Activated CD4-positive, alpha-beta T cell treated with anti-CD3 and anti-CD28 coated beads, Interleukin-2, Interleukin-6, amounts not matched to agents 100 ng/mL and 50 ng/mL, durations not matched to agents 16 hours and 8 hours (primary cell): ENCODE measurements around the gene MB21D2.
"Not testable (repeated sequence)": the region's sequence is repeated elsewhere in the genome, so short reads cannot be mapped to it uniquely, and the experiment has no call there.

Source experiments
- DNase-seq: peaks from one replicate; pipeline ENCODE4 v3.0.0-alpha.2; 2020

MB21D2 gene

GRCh38 chr3:192858849-192859585 lies 58.6 kb downstream of the MB21D2 start:
- DNase-seq = no peak

GRCh38 chr3:192857260-192857661 lies 60.4 kb downstream of the MB21D2 start:
- DNase-seq = no peak

DNA sequence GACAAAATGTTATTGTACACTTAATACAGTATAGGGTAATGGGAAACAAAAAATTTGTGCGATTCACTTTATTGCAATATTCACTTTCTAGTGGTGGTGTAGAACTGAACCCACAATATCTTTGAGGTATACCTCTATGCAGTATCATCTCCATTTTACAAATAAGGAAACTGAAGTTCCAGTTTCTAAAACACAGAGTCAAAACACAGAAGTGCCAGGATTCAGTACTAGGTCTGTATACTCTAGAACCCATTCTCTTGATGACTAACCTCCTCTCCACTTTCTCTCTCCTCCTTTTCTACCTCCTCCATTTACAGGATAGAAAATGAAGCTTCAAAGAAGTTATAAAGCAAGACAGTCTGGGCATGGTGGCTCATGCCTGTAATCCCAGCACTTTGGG lies 62.2 kb downstream of the MB21D2 start:
- peak; percentile 41 for DNase-seq

DNA sequence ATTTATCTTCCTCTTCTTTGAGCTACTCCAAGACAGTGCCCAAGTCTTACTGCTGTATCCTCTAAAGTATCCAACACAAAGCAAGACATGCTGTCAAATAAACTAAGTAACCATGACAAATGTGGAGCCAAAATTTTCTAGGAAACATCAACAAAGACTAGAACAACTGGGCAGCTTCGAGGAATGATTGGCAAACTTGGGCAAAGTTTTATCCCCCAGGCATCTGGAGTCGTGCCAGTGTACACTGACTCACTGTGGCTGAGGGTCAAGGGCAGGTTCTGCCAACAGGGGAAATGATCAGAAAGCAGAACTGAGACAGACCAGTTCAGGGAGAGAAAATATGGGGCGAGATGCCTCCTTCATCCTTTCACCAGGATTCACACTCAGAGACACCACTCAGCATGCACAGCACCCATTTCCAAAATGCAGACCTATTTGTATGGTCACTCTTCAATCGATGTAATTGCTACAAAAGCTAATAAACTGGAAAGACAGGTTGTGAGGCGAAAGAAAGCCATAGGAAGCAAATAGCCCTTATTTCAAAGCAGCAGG lies 65.8 kb downstream of the MB21D2 start:
- DNase-seq = peak; percentile 29

DNA sequence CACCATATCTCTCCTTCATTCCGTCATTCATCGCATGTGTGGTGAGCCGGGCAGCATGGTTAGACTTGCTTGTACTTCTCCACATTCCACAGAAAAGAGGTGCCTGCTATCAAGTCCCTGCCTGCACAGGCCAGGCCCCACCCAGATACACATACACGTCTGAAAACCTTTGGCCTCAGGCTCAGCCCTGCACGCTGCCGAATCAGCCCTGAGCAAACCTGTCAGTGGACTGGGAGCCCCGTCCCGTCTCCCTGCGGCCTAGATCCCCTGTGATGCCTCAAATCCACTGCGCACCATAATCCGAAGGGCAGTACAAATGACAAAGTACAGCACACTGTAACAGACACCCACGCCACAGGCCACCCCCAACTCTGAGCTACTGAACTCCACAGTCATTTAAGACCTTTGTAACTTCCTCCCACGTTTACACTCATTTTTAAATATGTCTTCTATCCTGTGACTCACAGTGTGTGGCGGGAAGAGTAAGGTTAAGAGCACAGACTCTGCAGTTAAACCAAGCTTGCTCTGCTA lies 67.1 kb downstream of the MB21D2 start:
- peak; percentile 80 for DNase-seq

- DNase-seq = not testable (repeated sequence)
Observed at GRCh38 chr3:192849821-192850220, 67.8 kb downstream of the MB21D2 start.

DNA sequence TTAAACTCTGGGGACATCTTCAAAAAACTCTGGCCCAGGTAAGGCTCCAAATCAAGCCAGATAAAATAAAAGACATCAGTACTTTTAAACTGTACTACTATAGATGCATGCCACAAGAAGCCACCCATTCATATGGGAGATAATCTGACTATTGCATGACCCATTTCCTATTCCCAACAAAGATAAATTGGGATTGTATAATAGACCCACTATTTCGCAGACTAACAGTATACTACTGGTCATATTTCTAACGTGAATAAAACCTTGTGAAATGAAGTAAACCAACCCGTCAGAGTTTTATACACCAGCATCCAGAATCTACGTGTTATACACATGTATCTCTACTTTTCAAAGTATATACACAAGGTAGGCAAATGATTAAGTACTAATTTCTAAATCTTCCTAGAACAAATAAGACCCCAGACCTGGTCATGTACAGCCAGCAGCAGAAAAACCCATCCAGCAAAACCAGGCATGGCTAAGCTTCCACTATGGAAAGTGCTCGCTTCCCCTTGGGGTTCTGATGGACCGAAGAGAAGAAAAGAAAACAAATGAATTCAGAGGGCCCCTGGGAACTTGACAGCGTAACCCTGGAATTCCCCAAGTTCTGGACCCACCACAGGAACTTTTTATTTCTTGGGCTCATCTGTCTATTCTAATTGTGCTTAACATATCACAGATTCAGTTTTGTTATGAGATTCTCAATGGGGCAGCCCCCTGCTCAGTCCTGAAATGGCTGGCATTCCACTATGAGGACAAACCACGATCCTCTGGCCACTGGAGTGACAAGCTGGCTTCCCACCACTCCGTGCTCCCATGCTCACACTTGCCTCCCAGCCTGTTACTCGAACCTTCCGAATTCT lies 69.1 kb downstream of the MB21D2 start:
- DNase-seq = no peak

GRCh38 chr3:192847941-192848340 lies 69.7 kb downstream of the MB21D2 start:
- no peak for DNase-seq

DNA sequence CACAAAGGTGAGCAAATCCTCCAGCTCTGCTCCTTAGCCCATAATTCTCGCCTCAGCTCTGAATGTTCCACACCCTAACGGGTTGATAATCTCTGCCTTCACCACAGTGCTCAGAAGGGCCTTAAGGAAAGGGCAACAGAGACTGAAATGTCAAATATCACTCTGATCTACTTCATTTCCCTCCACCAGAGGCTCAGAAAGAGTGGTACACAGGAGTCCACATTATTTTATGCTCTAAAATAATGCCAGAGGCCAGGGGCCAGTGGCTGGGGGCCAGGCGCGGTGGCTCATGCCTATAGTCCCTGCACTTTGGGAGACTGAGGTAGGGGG lies 72.2 kb downstream of the MB21D2 start:
- no peak for DNase-seq

- no peak for DNase-seq
Observed at GRCh38 chr3:192844836-192845525, 72.7 kb downstream of the MB21D2 start.

- no peak for DNase-seq
Observed at GRCh38 chr3:192844486-192844765, 73.2 kb downstream of the MB21D2 start.

DNA sequence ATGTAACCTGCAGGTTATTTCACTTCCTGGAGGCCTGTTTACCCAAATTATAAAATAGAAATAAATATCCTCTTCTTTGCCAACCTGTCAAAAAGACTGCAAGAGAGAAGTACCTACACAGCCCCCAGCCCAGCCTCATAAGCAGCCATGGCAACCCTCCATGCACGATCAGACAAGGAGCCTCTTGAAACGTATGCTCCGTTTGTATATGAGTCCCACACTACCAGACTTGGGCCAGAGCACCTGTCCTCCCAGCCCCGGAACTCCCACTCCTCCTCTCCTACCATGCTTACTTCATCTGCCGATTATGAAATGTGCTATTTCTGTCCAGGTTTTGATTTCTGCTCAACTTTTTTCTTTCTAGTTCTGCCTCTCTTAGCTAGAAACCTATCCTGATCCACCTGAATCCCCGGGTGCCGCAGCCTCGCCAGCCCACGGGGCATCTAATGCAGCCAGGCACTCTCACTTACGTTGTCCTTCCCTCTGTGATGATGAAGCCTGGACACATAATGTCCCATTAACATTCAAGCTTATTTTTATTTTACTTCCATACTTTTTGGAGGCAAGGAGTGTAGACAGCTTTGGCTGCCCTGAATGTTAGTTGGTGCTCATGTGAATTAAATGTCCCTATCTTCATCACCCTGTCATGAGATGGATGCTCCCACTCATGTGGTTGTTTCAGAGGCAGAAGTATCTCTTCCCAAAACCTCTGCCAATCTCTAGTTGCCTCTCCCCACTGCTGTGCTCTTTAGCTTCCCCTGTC lies 73.8 kb downstream of the MB21D2 start:
- DNase-seq = no peak

GRCh38 chr3:192843119-192843518 lies 74.5 kb downstream of the MB21D2 start:
- DNase-seq = no peak

DNA sequence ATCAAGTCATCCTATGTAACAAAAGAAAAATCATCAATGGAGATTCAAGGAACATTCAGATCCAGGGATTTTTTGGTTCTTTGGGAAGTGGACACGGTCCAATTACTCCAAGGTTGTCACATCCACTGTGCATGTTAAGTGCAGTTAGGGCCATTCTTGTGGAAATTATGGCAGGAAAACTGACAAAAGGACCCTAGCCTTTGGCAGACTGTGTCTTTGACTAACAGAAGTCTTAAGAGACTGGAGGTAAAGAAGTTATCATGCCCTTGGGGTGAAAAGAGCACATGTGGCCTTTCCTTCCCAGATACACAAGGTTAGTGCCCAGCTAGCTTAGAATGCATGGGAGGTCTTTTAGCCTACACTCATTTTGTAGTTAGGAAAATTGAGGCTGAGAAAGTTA lies 74.9 kb downstream of the MB21D2 start:
- no peak for DNase-seq

GRCh38 chr3:192842138-192842537 lies 75.5 kb downstream of the MB21D2 start:
- no peak for DNase-seq

DNA sequence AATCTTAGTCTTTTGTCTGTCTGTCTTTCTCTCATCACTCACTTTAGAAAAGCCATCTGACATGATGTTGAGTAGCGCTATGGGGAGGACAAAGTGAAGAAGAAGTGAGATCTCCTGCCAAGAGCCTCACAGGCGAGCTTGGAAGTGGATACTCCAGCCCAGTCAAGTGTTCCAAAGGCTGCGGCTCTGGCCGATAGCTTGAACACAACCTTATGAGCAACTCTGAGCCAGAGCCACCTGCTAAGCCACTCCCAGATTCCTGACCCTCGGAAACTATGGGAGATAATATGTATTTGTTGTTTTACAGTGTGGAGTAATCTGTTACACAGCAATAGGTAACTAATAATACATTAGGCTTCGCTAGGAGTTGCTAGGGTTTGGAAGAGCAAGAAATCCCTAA lies 76.2 kb downstream of the MB21D2 start:
- no peak for DNase-seq

DNA sequence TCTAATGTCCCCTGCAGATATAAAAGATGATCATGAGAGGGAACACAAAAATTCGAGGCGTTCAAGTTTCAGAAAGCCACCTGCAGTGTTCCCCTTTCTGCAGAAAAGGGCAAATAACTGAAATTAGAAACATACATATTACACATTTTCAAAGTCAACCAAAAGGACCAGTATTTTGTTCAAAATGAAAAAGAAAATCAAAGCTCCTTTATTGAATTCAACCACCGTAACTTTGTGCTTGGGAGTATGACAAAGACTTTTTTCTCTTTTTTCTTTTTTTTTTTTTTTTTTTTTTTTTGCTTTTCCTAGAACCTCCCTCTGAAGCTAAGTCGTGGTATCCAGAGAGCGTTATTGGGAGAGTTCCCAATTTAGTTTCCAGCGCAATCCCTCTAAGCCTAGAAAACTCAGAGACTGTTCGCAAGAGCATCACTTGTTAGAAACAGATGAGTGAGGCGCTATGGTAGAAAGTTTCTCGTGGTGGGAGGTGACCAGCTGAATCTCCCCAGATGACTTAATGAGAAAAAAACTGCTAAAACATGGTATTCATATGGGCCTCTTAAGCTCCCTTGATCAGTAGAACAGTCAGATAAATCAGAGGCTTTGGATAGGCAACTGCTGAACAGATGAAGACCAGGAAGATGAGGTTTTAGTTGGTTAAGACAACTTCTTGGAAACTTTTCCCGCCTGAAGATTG lies 77.4 kb downstream of the MB21D2 start:
- DNase-seq = no peak

DNA sequence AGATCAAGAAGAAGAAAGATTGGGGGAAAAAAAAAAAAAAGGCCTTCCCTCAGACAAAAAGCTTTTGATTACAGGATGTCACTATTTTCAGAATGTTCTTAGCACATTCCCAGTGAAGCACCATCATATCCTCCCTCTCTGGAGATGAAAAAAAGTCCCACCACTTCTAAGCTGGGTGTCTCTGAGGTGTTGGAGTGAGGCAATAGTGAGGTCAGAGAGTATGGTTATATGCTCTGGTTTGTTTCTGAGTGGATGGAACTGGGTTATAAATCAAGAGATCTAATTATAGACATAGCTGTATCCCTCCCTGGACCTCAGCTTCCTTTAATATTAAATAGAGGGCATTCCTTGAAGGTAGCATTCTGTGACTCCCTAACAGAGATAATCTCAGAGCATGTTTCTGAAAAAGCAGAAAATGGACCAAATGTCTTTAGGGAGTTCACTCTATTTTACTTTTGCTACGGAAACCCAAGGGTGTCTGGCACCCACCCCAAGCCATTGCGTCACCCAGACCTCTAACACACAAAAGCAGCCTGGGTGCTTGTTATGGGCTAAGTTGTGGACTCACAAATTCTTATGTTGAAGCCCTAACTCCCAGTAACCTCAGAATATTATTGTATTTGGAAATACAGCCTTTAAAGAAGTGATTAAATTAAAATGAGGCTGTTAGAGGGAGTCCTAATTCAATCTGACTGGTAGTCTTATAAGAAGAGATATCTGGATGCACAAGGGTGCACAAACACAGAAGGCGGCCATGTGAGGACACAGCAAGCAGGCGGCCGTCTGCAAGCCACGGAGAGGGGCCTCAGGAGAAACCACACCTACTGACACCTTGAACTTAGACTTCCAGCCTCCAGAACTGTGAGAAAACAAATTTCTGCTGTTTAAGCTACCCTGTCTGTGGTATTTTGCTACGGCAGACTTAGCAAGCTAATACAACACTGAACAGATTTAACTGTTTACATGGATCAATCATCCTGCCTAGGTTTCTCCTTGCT lies 81.5 kb downstream of the MB21D2 start:
- peak; percentile 24 for DNase-seq

DNA sequence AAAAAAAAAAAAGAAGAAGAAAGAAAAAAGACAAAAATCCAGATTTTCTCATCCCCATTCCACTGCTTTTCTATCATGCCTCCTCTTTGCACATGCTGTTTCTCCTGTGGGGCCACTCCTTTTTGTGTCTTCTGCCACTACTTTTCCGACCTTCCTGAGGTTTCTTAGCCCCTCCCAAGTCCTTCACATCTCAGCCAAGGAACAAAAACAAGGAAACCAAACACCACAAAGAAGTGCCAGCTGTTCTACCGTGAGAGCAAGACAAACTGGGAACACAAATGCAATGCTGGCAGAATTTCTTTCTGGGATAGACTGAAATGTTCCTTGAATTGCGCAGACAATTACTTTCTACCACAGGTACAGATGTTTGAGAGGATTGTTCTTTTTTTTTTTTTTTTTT lies 83.2 kb downstream of the MB21D2 start:
- no peak for DNase-seq

DNA sequence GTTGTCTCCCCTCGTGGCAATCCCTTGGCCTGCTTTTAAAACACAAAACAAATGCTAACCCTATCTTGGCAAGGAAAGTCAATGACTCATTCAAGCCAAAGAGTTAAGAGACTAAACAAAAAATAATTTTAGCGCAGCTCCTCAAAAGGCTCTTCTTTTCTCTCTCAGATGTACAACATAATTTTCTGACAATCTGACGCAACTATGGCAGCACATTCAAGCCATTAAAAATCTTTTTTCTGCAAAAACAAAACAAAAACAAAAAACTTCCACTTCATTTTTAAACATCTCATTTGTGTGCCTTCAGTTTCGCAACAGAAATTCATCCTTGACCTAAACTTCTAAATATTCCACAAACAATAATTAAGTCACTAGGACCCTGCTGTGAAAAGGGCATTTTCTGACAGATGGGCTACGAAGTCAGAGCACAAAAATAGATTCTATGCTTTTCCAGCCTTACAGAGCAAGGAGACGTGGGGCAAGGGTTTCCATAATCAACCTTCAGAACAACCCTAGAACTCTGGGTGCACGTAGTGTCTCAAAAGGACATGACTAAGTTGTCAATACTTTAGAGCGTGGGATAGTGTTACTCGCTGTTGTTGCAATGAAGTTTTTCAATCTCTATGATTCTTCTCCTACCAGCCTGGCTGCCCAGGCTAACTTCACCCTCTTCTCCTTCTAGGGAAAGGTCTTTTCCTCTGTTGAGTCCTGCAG lies 84.3 kb downstream of the MB21D2 start:
- no peak for DNase-seq
